HG03175 (cell line): Measurements from ENCODE around the gene ASCL1.

Experiments used
- ATAC-seq: cut with Tn5 transposase; IDR thresholded peaks from one replicate; pipeline ENCODE4 v1.9.1; 2021; ENCODE audit warnings: mild to moderate bottlenecking, moderate library complexity; ENCODE audit not compliant: unreplicated experiment

Gene ASCL1

DNA sequence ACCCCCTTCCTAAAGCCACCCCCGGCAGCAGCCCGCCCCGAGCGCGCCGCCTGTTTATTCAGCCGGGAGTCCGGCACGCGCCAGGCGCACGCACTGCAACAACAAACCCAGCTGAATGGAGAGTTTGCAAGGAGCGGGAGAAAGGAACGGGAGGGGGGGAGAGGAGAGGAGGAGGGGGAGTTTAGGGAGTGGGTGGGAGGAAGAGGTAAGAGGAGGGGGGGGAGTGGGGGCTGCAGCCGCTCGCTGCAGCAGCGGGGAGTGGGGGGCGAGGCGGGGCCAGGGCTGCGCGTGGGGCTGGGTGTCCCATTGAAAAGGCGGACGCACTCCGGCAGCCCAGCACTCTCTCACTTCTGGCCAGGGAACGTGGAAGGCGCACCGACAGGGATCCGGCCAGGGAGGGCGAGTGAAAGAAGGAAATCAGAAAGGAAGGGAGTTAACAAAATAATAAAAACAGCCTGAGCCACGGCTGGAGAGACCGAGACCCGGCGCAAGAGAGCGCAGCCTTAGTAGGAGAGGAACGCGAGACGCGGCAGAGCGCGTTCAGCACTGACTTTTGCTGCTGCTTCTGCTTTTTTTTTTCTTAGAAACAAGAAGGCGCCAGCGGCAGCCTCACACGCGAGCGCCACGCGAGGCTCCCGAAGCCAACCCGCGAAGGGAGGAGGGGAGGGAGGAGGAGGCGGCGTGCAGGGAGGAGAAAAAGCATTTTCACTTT is at the start of gene ASCL1:
Gene ASCL1, plus strand, starts transcription at position 336 of the 712 bp plus-strand sequence. CDS start 571 bp downstream, outside the sequence.
- ATAC-seq = peak; percentile 38

DNA sequence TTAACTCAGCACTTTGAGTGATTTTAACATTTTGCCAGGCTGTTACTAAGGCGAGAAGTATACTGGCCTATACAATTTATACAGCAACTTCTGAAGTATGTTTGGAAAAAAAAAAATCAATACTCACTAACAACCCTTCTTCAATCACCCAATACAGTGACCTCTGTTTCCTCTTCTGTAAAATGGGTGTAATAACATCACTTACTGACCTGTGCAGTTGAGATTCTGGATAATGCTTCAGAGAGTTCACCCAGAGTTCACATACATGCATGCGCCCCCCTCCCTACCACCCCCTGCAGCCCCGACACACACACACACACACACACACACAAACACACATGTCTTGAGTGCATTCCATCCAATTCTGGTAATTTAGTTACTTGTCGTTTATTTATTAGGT is 49.6 kb upstream of the ASCL1 start:
- no peak for ATAC-seq

GRCh38 chr12:102910137-102910536 is 47.3 kb upstream of the ASCL1 start:
- ATAC-seq = no peak

GRCh38 chr12:102910792-102911191 is 46.7 kb upstream of the ASCL1 start:
- ATAC-seq = no peak

GRCh38 chr12:102911320-102911719 is 46.2 kb upstream of the ASCL1 start:
- no peak for ATAC-seq

DNA sequence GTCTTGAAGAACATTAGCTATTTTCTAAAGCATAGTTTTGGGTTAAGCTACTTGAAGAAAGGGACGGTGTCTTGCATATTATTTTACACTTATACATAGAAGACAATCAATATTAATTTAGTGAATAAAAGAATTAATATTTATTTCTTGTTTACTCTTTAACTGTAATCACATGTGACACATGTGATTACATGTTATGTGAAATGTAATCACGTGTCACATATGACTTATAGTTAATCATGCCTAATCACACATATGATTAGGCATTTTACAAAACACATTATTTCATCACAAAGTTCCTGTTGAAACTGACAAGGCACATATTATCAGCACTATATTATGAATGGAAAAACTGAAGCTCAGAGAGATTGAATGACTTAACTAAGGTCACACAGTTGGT is 45.2 kb upstream of the ASCL1 start:
- ATAC-seq = no peak

DNA sequence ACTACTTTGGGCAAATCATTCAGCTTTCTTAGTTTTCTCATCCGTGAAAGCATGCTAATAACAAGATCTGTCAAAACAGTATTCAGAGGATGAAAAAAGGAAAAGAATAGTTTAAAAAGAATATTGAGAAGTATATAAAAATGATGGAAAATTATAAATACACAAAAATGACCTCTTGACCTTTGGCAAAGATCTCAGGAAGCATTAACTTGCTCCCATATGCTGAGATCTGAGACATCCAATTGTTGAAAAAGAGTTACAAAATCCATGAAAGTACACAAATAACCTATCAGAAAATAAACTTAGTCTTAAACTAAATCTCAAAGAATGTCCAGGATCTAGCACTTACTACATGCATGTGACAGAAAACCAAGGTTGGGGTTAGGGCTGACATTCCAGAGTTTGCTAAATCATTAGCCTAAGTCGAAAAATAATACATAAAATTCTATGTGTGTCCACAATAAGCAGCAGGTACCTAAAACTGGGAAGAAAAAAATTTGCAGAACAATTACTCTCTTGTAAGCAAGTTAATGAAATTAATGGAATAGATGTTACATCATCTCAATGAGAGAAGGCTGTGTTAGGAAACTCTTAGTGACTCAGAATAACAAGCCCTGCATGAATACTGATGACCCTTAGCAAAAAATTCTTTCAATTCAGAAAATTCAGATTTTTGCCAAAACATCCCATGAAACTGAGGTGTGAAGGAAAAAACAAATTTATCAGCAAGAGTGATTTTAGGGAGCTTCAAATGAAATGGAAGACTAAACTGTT is 43.8 kb upstream of the ASCL1 start:
- ATAC-seq = no peak

DNA sequence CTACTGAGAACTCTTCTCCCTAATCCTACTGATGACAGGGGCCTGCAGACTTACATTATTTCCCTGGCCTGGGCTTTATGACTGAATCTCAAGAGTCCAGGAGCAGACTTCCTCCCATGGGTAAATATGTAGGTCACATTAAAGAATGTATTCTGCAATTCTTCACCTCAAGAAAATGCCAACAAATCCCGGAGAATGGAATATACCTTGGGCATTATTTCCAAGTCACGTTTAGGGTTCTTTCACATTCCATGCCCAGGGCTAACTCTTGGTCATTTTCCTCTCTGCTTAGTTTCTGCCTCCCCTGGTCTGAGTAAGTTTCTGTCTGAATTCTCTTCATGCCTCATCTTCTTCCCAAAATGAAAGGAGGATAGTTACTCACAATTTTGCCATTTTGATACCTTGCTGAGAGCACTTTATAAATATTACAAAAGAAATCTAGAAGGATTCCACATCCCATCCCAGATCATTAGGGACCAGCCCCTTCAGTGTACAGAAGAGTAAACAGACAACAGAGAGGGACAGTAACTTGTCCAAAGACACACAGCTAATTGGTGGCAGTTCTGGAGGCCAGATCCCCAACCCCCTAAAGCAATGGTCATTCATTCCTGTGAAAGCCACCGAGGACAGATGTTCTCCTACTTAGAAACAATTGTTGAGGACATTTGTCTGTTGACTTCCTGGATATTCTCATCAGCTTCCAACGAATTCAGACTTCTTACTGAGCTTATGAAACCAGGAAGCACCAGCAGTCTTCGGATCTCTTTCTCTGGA is 41.0 kb upstream of the ASCL1 start:
- ATAC-seq = no peak

DNA sequence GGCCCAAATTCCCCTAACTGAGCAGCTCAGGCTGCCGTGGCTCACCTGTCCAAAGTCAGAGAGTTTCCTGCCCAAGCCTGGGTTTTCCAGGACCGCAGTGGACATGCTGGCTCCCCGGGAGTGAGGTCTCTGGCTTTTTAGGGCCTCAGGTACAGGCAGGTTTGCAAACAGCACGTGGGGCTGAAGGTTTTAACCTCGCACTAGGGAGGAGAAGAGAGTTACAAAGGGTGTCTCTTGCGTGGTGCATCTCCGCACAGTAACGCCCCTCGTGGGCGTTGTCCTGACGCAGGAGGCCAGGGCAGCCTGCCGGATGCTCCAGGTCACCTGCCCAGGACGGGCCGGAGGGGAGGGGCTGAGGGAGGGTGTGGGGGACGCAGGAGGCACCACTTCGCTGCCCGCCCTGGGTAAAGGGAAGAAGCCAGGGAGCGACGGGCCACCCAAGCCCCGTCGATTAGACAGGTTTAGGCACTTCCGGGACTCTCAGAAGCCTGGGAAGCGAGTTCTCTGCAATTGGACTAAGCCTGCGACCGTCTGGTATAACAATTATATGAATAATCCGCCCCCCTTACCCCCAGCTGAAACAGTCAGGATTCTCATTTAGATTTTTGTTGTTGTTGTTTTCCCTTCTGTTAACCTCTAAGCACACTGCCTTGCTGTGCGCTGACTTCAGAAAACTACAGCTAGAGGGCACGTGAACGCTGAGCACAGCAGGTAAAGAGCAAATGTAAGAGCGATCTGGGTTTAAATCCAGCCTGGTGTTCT is 40.3 kb upstream of the ASCL1 start, which contains the start of gene PAH:
Gene PAH, minus strand, starts transcription at position 219 of the 762 bp plus-strand sequence. Its CDS starts 114 bp downstream, at position 105.
- ATAC-seq = peak; percentile 81

- ATAC-seq = no peak
These were observed 38.6 kb upstream of the ASCL1 start for GRCh38 chr12:102918840-102919239.

- ATAC-seq = no peak
These were observed 37.2 kb upstream of the ASCL1 start for GRCh38 chr12:102920271-102920670.

DNA sequence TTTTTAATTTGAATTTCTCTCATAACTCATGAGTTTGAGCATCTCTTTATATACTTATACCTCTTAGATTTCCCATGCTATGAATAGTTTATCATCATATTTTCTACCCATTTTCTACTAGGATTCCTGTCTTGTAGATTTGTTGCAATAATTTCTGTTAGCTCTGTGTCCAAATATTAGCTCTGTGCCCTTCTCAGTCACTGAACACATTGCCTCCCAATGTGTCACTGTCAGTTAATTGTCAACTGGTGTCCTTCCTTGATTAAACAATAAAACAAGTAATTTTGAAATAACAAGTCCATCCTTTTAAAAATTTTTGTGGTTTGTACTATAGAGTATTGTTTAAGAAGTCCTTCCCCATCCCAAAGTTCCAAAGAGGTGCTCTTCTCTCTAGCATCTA is 36.2 kb upstream of the ASCL1 start:
- no peak for ATAC-seq

DNA sequence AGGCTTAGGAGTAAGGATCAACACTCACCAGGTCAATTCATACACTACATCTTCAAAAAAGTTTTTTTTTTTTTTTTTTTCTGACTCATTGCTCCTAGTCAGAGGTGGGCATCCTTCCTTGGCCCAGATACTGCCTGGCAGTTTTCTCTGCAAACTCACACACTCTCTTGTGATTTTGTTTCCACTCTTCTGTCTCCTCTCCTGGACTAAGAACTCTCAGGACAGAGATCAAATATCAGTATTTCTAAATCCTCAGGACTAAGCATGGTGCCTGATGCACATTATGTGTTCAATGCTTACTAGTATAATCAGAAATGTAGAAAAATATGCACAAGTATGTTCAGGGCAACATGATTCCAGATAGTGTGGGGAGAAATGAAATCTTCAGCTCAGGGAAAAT is 30.3 kb upstream of the ASCL1 start:
- ATAC-seq = no peak

DNA sequence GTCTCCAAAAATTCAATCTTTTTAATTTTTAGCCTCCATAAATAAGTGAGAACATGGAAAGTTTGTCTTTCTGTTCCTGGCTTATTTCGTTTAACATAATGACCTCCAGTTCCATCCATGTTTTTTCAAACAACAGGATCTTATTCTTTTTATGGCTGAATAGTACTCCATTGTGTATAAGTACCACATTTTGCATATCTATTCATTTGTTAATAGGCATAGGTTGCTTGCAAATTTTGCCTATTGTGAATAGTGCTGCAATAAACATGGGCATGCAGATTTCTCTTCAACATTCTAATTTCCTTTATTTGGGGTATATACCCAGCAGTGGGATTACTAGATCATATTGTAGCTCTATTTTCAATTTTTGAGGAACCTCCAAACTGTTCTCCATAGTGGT is 24.3 kb upstream of the ASCL1 start:
- ATAC-seq = no peak

- no peak for ATAC-seq
These were observed 18.4 kb upstream of the ASCL1 start for GRCh38 chr12:102939059-102939458.

DNA sequence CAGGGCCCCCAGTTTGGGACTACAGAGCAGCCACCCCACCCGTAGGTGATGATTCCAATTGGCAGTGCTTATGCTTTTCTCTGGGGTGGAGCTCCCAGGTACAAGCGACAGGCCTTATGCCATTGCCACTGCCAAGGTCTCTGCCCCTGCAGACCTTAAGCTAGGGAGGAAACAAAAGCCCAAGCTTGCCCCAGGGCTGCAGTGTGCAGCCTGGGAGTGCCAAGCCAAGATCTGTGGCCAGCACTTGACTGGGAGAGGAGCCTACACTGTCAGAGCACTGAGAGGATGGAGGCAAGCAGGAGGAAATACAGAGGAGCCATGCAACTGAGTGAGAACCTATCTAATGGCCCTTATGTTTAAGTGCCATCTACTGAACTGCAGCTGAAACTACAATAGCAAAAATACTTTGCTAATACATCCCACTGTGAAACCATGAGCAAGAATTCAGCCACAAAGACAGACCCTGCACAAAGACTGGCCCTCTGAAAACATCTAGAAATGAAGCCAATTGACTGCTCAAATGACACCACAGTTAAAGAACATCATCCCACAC is 17.7 kb upstream of the ASCL1 start:
- ATAC-seq = no peak

GRCh38 chr12:102946042-102946441 is 11.4 kb upstream of the ASCL1 start:
- no peak for ATAC-seq

DNA sequence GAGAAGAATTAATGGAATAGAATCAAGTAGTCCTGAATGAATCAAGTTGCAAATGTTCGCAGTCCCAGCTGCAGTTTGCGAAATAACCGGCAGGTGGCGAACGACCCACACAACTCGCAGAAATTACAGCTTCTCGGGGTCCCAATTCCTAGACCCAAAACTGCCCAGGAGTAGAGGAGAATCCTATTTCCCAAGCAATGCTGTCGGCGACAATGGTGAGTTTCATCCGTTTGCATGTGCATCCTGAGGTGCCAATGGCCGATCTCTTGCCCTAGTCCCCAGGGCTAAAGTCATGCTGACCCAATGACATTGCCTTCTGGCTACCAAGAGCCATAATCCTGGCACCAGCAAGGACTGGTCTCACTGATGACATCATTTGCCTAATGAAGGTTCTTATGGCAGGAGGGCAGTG is 8.5 kb upstream of the ASCL1 start:
- no peak for ATAC-seq

DNA sequence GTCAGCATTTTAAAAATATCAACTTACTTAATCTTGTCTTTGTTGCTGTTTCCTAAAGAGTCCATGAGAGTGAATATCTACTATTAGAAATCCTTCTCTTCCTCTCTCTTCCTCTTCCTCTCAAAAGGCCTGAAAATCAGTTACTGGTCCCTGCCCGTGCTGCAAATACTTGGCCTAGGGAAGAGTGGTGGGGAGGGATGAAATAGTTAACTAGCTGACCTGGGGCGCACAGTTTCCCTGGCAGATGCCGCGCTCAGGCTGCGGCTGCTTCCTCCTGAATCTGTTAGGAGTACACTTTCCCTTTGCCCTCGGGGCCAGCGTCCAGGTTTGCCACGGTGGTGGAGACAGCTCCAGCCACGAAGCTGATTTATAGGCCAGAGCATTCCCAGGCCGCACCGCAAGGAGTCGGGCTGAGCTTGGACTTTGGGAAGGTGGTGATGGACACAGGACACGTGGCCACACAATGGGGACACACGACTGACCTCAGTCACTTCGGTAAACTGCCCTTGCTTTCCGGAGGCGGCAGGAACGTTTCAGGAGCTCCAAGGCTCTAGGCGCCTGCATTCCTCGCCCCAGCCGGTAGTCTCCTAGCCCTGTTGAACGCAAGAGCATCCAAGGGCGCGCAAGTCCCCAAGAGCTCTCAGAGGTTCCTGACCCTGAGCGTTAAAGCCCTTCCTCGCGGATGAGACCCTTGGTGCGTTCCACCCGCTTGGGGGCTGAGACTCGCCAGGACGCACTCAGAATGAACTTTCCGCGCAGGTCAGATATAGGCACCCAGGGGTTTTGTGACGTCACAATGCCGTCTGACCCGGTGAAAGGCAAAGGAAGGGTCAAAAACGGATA is 7.1 kb upstream of the ASCL1 start:
- ATAC-seq = peak; percentile 46
